Stimulated activated CD4-positive, alpha-beta T cell treated with anti-CD3 and anti-CD28 coated beads, Interleukin-4, amount 100 ng/mL, for 4 hours (primary cell): ENCODE measurements around the gene PTPRM.

ENCODE experiments used
- DNase-seq, 2 experiments: peaks; one replicate each; pipeline ENCODE4 v3.0.0-alpha.2; 2020

Gene PTPRM

DNA sequence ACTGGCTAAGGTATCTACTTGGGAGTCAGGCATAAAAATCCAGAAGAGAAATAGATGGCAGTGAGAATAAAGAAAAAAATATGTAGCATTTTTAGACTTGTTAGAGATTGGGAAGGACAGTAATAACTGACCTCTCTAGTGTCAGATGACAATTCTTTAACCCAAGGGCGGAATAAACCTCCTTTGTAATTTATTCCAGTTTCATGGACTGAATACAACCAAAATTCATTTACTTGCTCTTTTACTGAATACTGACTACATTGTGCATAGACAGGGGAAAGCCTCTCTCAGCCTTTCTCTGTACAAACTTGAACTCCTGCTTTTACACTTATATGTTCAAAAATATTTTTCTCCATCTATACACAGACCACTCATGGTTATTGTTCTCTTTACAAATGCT is 566.8 kb downstream of the PTPRM start:
- no peak for DNase-seq

DNA sequence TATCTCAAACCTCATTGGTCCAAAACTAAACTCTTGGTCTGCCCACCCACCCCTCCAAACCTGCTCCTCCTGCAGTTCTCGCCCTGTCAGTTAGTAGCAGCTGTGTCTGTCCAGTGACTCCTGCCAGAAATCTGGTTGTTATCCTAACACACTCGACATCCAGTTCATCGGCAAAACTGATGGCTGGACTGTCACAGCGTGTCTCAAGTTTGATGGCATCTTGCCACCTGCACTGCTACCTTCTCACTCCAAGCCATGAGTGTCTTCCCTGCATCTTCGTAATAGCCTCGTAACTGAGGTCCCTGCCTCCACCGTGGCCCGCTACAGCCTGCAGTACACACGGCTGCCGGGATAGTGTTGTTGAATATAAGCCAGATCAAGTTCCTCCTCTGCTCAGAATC is 572.0 kb downstream of the PTPRM start:
- no peak for DNase-seq

- DNase-seq, result no peak
Observed at GRCh38 chr18:8139891-8140406, 572.8 kb downstream of the PTPRM start.

GRCh38 chr18:8140841-8141501 is 573.9 kb downstream of the PTPRM start:
- DNase-seq, result no peak

- DNase-seq, result no peak
Observed at GRCh38 chr18:8142131-8142711, 575.1 kb downstream of the PTPRM start.

- no peak for DNase-seq
Observed at GRCh38 chr18:8142932-8143331, 575.8 kb downstream of the PTPRM start.

DNA sequence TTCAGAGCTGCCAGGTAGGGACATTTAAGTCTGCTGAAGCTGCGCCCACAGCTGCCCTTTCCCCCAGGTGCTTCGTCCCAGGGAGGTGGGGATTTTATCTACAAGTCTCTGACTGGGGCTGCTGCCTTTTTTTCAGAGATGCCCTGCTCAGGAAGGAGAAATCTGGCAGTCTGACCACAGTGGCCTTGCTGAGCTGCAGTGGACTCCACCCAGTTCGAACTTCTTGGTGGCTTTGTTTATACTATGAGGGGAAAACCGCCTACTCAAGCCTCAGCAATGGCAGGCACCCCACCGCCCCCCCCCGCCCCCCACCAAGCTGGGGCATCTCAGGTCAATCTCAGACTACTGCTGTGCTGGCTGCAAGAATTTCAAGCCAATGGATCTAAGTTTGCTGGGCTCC is 584.1 kb downstream of the PTPRM start:
- no peak for DNase-seq

DNA sequence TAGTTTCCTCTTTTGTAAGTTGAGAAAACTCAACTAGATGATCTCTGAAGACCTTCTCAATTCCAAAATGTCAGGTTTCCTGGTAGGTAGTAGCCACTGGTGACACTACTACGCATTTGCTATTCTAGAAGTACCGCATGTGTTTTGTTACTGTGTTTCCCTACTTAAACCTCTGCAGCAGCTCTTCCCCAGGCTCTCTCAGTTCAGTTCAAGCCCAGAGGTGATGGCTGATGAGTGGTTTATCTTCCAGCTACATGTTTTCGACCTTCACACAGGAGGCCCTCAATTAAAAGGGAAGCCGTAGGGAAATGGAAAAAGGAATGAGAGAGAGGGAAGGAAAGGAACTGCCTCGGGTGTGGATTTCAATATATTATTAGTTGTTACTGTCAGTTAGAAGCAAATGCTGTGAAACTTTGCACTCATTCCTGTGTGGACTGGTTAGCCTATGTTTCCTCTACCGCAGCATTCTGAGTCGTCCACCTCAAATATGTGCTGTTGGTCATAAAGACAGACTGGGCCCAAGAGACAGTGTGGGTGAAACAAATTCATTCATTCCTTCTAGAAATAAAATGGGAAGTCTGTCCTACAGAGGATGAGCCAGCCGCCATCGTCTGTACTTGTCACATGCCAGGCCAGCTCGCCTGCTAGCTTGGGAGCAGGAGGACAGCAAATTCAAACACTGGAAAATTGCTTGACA is 586.9 kb downstream of the PTPRM start:
- DNase-seq, result no peak

DNA sequence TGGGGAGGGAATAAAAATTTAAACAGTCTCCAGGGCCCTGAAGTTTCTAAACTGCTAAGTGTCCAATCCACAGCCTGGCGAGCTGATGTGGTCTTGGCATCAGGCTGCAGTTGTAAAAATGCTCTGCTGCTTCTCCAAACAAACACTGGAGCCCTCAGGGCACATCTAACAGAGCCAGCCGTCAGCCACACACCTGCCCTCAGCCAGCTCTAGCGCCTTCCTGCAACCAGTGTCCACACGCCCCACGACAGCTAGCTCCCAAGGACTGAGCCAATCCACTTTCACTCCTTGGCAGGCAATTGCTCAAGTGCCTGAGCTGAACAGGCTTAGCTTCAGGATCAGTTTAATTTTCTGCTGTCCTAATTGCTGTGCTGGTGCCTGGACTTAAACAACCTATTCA is 595.7 kb downstream of the PTPRM start:
- no peak for DNase-seq

- DNase-seq, result no peak
Observed at GRCh38 chr18:8163286-8163959, 596.3 kb downstream of the PTPRM start.

DNA sequence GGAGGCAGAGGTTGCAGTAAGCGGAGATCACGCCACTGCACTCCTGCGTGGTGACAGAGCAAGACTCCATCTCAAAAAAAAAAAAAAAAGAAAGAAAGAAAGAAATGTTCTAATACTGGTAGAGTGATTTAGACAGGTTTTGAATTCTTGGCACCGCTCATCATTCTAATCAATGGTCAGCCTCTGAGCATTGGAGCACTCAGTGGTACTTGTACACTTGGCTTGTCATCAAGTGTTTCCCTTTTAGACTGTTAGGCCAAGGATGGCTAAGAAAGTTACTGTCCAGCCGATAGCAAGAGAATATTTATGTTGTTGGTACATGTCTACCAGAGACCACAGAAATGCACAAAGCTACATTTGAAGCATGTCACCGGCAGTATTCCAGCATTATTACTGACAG is 598.0 kb downstream of the PTPRM start:
- no peak for DNase-seq

DNA sequence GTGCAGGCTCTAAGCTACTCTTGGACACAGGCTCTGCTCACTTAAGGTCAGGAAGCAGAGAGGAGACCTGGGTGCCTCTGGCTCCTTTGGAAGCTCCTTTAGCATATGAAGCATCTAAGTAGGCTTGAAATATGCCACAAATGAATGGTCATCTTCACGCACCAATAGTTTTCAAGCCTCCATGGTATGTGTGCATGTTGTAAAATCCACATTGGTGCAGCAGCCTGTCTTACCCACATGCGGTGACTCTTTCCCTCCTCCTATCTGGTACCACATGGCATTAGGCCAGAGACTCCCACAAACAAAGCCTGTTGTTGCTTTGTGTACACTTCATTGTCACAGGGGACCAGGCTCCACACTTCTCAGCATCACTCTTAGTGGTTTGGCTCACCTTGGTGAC is 599.9 kb downstream of the PTPRM start:
- no peak for DNase-seq

DNA sequence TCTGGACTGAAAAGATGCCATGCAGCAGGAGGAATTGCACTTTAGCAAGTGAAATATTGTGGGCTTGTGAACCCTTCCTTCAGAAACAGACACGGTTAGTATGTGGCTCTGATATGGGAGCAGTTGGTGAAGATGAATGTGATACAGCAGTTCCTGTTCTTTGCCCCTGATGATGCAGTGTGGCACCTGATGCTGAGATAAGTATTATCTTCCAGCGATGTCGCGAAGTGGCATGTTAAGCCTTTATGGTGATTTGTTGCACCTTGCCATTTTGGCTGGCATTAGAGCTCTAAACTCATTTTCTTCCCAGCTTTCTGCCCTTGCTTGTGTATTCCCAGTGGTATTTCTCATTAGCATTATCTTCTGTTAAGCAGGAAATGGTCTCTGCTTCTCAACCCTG is 600.6 kb downstream of the PTPRM start:
- DNase-seq, result no peak

- DNase-seq, result no peak
Observed at GRCh38 chr18:8169722-8170121, 602.6 kb downstream of the PTPRM start.

- no peak for DNase-seq
Observed at GRCh38 chr18:8174771-8175170, 607.7 kb downstream of the PTPRM start.

- no peak for DNase-seq
Observed at GRCh38 chr18:8175501-8176061, 608.5 kb downstream of the PTPRM start.

DNA sequence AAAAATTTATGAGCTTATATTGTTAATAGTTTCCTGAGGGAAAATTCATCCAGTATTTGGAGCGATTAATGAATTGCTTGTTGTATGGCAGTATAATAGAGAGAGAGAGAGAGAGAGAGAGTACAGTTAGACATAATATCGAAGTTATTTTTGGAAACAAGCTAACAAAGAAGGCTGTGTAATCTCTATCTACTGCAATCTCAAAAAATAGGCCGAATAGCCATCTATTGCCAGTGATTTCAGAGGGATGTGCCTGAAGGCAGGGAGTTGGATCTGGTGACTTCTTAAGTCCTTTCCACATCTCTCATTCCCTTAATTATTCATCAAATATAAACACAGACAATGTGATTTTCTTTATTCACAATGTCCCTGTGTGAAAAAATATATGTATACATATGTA is 609.0 kb downstream of the PTPRM start:
- DNase-seq, result no peak

- no peak for DNase-seq
Observed at GRCh38 chr18:8176554-8176953, 609.4 kb downstream of the PTPRM start.

GRCh38 chr18:8177330-8178016 is 610.4 kb downstream of the PTPRM start:
- DNase-seq, result no peak

GRCh38 chr18:8186413-8186812 is 619.3 kb downstream of the PTPRM start:
- DNase-seq, result no peak

GRCh38 chr18:8188184-8188583 is 621.1 kb downstream of the PTPRM start:
- no peak for DNase-seq

GRCh38 chr18:8190980-8191379 is 623.9 kb downstream of the PTPRM start:
- DNase-seq, result no peak

DNA sequence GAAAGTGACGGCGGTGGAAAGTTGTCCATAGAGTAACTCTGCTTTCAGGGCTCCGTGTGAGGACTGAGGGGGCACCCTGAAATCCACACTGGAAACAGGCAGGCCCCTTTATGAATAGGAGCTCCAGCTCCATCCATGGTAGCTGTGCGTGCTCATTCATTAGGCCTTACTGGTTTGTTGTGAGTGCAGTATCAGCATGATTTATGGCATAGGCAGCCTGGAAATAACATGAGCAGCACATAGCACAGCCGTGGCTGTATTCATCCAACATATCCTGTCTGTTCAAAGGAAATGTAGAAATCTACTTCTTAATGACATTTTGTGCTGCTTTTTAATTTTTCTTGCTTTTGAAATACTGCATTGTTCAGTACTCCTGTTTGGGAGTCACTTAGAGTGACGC is 627.3 kb downstream of the PTPRM start:
- DNase-seq, result no peak
